Nephron progenitor cell (in vitro differentiated cells): ENCODE measurements around the gene TYW1.
"Not testable (repeated sequence)": the region's sequence is repeated elsewhere in the genome, so short reads cannot be mapped to it uniquely, and the experiment has no call there.

ENCODE experiments used
- DNase-seq: peaks from one replicate; pipeline ENCODE4 v3.0.0; 2021
- H3K27ac Mint-ChIP-seq: 2 replicates; pipeline ENCODE4 v1.8.0; 2021; ENCODE audit warnings: mild to moderate bottlenecking, moderate library complexity, mixed read lengths
- H3K27me3 Mint-ChIP-seq: 2 replicates; pipeline ENCODE4 v1.8.0; 2021; ENCODE audit warnings: mild to moderate bottlenecking, low read depth, mixed read lengths; ENCODE audit not compliant: poor library complexity
- H3K36me3 Mint-ChIP-seq: 2 replicates; pipeline ENCODE4 v1.8.0; 2021; ENCODE audit warnings: low read depth, mixed read lengths
- H3K4me1 Mint-ChIP-seq: 2 replicates; pipeline ENCODE4 v1.8.0; 2021; ENCODE audit warnings: mixed read lengths
- H3K4me3 Mint-ChIP-seq: 2 replicates; pipeline ENCODE4 v1.8.0; 2021; ENCODE audit warnings: mild to moderate bottlenecking, moderate library complexity, mixed read lengths
- H3K9me3 Mint-ChIP-seq: 2 replicates; pipeline ENCODE4 v1.8.0; 2021; ENCODE audit warnings: mild to moderate bottlenecking, moderate library complexity, mixed read lengths
- TF ChIP-seq, protein P1 (sequence below): fragments of 200-600 bp; sonication (generic); IDR thresholded peaks from 2 replicates; pipeline ENCODE4 v1.5.0; 2021; ENCODE audit warnings: antibody characterized with exemption

TYW1 gene

DNA sequence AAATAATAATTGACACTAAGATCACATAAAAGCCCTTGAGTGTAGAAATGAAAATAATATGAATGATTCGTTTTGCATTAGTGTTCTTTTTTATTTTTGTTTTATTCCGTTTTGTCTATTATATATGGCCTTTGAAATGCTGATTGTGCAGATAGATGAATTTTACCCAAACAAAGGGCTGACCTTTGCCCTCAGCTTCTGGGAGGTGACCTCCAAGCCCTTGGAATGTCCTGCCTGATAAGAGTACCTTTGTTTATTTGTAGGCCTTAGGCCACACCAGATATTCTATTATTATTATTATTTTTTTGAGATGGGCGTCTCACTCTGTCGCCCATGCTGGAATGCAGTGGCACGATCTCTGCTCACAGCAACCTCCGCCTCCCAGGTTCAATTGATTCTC lies 230.3 kb downstream of the TYW1 start:
- H3K4me3 Mint-ChIP-seq, H3K4me1 Mint-ChIP-seq, DNase-seq, H3K27me3 Mint-ChIP-seq: not testable (repeated sequence)
- peak overlapping the region; percentile 59 for H3K27ac Mint-ChIP-seq
- peaks cover 70% of the 10 kb centered on the region for H3K36me3 Mint-ChIP-seq
- peaks cover 49% of the 10 kb centered on the region for H3K9me3 Mint-ChIP-seq

DNA sequence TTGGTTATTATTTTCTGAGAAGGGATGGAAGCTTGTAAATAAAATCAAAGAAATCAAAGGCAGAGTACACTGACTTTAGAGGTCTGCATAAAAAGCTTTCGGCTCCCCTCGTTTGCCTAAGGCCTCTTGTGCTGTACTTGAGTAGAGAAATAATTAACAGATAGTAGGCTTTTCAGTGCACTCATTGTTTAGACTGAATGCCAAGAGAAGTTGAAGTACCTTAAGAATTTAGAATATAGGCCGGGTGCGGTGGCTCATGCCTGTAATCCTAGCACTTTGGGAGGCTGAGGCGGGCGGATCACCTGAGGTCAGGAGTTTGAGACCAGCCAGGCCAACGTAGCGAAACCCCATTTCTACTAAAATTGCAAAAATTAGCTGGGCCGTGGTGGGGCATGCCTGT lies 232.4 kb downstream of the TYW1 start:
- H3K4me3 Mint-ChIP-seq, H3K4me1 Mint-ChIP-seq, H3K27ac Mint-ChIP-seq, H3K27me3 Mint-ChIP-seq, DNase-seq: not testable (repeated sequence)
- Mint-ChIP-seq H3K9me3 (peaks cover 36% of the 10 kb centered on the region), H3K36me3 (peaks cover 55% of the 10 kb centered on the region)

DNA sequence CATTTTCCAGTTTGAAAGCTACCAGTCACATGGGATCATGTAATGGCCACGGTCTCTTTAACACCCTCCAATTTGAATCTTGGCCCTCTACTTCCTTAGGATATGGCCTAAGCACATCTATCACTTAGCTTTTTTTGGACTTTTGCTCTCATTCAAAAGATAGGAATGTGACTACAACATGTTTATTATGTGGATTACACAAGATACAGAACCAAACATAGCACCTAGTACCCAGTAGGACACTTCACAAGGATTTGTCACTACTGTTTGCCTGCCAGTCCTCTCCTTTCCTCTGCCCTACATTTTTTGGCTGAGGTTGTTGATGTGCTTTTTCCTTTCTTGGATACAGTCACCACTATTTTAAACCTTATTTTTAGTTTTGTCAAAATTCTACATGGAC lies 233.4 kb downstream of the TYW1 start:
- H3K27ac Mint-ChIP-seq, H3K27me3 Mint-ChIP-seq, DNase-seq, H3K4me3 Mint-ChIP-seq: not testable (repeated sequence)
- Mint-ChIP-seq H3K9me3 (peaks cover 29% of the 10 kb centered on the region), H3K4me1 (peaks cover 14% of the 10 kb centered on the region), H3K36me3 (peaks cover 54% of the 10 kb centered on the region)

DNA sequence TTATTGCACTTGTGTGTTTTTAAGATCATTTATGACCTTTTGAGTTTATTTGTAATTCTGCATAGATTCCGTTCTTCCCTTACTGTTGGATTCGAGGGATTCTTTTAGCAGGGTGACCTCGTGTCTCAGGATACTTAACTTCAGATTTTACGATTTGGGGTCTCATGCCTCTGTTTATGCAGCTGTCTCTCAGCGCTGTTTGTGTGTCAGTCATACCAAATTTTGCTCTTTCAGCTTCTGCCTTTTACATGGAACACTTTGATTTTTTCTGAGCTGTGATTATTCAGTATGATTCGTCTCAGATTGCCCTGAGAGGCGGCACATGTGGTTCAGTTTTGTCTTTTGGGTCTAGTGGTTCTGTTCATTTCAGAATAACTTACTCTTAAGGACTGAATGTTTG lies 236.9 kb downstream of the TYW1 start:
- H3K4me1 Mint-ChIP-seq: peaks cover 19% of the 10 kb centered on the region
- DNase-seq, H3K27ac Mint-ChIP-seq, H3K27me3 Mint-ChIP-seq, H3K4me3 Mint-ChIP-seq: not testable (repeated sequence)
- H3K36me3 Mint-ChIP-seq: peaks cover 42% of the 10 kb centered on the region
- H3K9me3 Mint-ChIP-seq: peaks cover 12% of the 10 kb centered on the region

DNA sequence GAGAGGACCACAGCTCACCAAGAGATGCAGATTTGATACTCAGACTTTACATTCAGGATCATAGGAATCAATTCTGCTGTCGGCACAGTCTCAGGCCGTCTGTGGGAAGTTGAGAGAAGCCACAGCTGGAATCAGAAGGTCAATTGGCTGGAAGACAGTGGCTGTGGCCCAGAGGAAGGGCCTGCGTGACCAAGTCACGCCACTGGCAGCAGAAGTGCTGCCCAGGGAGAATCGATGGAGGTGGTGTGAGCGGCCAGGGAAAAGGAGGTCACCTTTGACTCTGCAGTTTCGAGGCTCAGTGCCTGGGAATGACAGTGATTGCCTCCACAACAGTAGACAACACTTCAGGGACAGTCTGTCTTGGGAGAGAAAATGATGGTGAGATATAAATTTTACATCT lies 239.6 kb downstream of the TYW1 start:
- not testable (repeated sequence) for H3K9me3 Mint-ChIP-seq, H3K27me3 Mint-ChIP-seq, H3K4me3 Mint-ChIP-seq, DNase-seq
- peaks cover 24% of the 10 kb centered on the region for H3K36me3 Mint-ChIP-seq
- H3K27ac Mint-ChIP-seq: peak overlapping the region; percentile 88
- peaks cover 26% of the 10 kb centered on the region for H3K4me1 Mint-ChIP-seq

DNA sequence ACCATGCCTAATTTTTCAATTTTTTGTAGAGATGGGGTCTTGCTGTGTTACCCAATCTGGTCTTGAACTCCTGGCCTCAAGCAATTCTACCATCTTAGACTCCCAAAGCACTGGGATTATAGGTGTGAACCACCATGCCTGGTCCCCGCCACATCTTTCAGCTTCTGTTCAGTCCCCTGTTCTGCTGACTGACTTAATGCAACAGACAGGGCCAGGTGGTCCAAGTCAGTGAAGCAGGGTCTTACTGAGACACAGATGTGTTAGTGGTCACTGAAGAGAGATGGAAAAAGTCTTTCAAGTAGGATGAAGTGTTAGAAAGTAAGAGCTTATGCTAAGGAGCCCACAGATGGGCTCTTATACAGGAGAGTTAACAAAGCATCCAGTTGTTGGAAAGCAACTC lies 246.2 kb downstream of the TYW1 start:
- peaks cover 17% of the 10 kb centered on the region for H3K36me3 Mint-ChIP-seq
- not testable (repeated sequence) for H3K4me3 Mint-ChIP-seq, H3K9me3 Mint-ChIP-seq, DNase-seq, H3K27me3 Mint-ChIP-seq
- H3K27ac Mint-ChIP-seq: peak overlapping the region; percentile 68
- H3K4me1 Mint-ChIP-seq: peaks cover 10% of the 10 kb centered on the region

DNA sequence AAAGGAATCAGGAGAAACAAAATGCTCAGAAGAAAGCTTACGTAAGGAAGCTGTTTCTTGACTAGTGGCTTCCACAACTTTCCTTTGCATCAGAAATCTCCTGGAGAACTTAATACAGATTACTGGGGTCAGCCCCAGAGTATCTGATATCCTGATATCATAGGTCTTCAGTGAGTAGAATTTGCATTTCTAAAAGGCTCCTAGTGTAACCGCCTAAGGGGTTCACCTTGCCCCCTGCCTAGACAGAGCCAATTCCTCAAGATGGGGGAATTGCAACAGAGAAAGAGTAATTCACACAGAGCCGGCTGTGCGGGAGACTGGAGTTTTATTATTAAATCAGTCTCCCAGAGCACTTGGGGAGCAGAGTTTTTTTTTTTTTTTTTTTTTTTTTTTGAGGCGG lies 251.7 kb downstream of the TYW1 start:
- H3K27ac Mint-ChIP-seq, H3K4me3 Mint-ChIP-seq, DNase-seq, H3K27me3 Mint-ChIP-seq, H3K4me1 Mint-ChIP-seq: not testable (repeated sequence)
- Mint-ChIP-seq H3K36me3 (peaks cover 34% of the 10 kb centered on the region), H3K9me3 (peaks cover 31% of the 10 kb centered on the region)

DNA sequence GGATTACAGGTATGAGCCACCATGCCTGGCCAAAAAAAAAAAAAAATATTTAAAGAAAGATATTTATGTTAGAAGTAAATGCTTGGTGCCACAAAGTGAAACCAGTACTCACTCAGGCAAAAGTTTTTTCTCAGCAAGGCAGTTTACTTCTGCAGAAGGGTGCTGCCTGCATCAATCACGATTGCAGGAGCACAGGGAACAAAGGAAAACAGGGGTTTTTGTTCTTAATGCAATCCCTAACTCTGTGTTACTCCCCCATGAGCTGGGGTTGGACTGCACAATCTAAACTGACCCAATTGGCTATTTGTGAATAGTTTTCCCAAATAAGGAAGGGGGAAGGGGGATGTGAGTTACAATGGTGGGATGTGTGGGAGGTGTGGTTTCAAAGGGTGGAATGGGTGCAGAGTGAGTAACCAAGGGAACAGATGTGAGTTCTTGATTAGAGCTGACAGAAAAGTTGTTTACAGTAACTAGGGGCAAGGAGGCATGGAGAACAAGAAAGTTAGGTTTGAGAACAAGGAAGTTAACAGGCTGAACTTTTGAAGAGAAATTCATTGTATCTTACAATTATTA lies 255.4 kb downstream of the TYW1 start:
- peak overlapping the region; percentile 96 for H3K27ac Mint-ChIP-seq
- DNase-seq: no peak
- peaks cover 32% of the 10 kb centered on the region for H3K9me3 Mint-ChIP-seq
- peak overlapping the region; percentile 39 for H3K4me3 Mint-ChIP-seq
- H3K36me3 Mint-ChIP-seq: peaks cover 47% of the 10 kb centered on the region
- H3K4me1 Mint-ChIP-seq: peaks cover 9% of the 10 kb centered on the region
- no peaks in the 10 kb centered on the region for H3K27me3 Mint-ChIP-seq
- TF ChIP-seq, protein P1, sequence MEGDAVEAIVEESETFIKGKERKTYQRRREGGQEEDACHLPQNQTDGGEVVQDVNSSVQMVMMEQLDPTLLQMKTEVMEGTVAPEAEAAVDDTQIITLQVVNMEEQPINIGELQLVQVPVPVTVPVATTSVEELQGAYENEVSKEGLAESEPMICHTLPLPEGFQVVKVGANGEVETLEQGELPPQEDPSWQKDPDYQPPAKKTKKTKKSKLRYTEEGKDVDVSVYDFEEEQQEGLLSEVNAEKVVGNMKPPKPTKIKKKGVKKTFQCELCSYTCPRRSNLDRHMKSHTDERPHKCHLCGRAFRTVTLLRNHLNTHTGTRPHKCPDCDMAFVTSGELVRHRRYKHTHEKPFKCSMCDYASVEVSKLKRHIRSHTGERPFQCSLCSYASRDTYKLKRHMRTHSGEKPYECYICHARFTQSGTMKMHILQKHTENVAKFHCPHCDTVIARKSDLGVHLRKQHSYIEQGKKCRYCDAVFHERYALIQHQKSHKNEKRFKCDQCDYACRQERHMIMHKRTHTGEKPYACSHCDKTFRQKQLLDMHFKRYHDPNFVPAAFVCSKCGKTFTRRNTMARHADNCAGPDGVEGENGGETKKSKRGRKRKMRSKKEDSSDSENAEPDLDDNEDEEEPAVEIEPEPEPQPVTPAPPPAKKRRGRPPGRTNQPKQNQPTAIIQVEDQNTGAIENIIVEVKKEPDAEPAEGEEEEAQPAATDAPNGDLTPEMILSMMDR: no peak

DNA sequence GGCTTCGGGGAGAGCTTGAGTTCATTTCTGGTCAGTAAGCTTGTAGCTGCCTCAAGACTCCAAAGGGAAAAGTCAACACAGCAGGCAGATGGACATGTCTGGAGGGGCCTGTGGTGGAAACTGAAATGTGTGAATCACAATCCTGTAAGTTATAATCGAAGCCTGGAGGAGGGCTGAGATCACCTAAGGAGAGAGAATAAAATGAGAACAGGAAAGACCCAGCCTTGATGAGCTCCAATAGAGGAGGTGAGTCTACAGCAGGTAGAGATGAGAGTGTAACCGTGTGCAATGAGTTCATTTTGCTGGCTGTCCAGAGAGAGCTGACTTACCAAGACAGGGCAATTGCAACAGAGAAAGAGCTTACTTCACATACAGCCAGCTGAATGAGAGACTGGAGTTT lies 258.4 kb downstream of the TYW1 start:
- not testable (repeated sequence) for H3K27ac Mint-ChIP-seq, H3K27me3 Mint-ChIP-seq, H3K4me3 Mint-ChIP-seq, DNase-seq
- Mint-ChIP-seq H3K9me3 (peaks cover 22% of the 10 kb centered on the region), H3K36me3 (peaks cover 39% of the 10 kb centered on the region), H3K4me1 (peaks cover 18% of the 10 kb centered on the region)

DNA sequence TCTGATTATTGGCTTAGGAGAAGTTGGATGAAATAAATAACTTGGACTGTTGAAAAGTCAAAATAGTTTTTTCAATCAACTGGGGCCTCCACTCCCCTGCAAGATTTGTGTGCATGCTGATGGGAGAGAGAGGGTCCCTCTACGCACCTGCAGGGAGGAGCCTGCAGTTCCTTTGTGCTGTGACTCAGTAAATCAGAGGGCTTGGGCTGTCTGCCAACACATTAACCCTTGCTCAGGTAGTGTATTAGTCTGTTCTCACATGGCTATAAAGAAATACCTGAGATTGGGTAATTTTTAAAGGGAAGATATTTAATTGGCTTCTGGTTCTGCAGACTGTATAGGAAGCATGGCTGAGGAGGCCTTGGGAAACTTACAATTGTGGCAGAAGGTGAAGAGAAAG lies 261.1 kb downstream of the TYW1 start:
- peaks cover 21% of the 10 kb centered on the region for H3K9me3 Mint-ChIP-seq
- not testable (repeated sequence) for H3K27me3 Mint-ChIP-seq, H3K27ac Mint-ChIP-seq, H3K4me1 Mint-ChIP-seq, DNase-seq, H3K4me3 Mint-ChIP-seq
- H3K36me3 Mint-ChIP-seq: peaks cover 42% of the 10 kb centered on the region

DNA sequence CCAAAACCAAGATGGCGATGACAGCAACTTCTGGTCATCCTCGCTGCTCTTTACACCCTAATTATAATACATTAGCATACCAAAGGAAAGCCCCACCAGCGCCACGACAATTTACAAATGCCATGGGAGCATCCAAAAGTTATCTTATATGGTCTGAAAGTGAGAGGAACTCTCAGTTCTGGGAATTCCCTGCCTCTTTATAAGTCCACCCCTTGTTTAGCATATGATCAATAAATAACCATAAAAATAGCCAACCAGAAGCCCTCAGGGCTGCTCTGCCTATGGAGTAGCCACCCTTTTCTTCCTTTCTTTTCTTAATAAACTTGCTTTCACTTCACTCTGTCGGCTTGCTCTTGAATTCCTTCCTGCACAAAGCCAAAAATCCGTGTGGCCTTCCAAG lies 262.7 kb downstream of the TYW1 start:
- peaks cover 45% of the 10 kb centered on the region for H3K36me3 Mint-ChIP-seq

DNA sequence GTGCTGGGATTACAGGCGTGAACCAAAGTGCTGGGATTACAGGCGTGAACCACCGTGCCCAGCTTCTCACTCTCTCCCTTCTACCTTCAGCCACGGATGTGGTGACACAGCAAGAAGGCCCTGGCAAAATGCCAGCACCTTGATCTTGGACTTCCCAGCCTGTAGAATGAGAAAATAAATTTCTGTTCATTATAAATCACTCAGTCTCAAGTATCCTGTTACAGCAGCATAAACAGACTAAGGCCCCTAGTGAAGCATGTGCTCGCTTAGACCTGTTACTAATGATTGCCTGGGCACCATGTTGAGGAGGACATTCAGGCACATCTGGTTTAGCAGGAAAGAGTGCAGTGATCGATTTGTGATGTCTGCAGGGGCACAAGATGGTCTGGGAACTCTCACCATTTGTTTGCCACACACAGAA lies 263.5 kb downstream of the TYW1 start:
- peaks cover 12% of the 10 kb centered on the region for H3K9me3 Mint-ChIP-seq
- H3K36me3 Mint-ChIP-seq: peaks cover 48% of the 10 kb centered on the region
- not testable (repeated sequence) for DNase-seq, H3K27ac Mint-ChIP-seq, H3K4me1 Mint-ChIP-seq, H3K27me3 Mint-ChIP-seq, H3K4me3 Mint-ChIP-seq

More for the DNA sequence above, 262.7 kb downstream of the TYW1 start:
- peaks cover 15% of the 10 kb centered on the region for H3K9me3 Mint-ChIP-seq
- H3K27me3 Mint-ChIP-seq, DNase-seq, H3K4me3 Mint-ChIP-seq, H3K27ac Mint-ChIP-seq, H3K4me1 Mint-ChIP-seq: not testable (repeated sequence)

DNA sequence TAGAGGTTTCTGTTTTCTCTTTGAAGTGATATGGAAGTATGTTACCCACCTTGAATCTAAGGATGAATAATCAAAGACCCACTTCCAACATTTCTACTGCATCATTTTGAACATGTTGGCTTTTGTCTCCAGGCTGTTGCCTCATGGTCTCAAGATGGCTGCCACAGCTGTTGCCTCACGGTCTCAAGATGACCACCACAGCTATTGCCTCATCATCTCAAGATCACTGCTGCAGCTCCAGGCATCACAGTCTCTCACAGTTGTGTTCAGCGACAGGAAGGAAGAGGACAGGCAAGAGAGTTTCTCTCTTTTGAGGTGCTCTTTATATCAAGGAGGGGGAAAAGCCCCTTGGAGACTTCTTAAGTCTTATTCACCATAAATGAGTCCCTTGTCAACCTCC lies 267.4 kb downstream of the TYW1 start:
- not testable (repeated sequence) for H3K4me1 Mint-ChIP-seq, DNase-seq, H3K27ac Mint-ChIP-seq, H3K4me3 Mint-ChIP-seq, H3K27me3 Mint-ChIP-seq
- H3K36me3 Mint-ChIP-seq: peaks cover 39% of the 10 kb centered on the region
- H3K9me3 Mint-ChIP-seq: peaks cover 10% of the 10 kb centered on the region

DNA sequence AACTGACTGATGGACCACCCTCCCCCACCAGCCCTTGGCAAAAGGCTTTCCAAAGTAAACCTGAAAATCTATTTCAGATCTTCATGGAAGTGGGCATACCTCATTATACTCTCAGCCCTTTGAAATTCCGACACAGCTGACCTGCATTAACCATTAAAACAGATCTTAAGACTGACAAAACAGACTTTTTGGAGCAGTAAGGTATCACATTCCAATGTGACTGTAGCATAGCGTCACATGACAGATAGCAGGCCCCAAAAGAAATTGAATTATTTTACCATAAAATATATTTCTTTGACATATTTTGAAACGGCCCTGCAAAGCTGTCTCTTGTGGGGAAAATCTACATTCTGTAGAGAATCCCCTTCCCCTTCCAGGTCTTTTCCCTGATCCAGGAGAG lies 269.4 kb downstream of the TYW1 start:
- not testable (repeated sequence) for DNase-seq, H3K27ac Mint-ChIP-seq, H3K4me1 Mint-ChIP-seq, H3K4me3 Mint-ChIP-seq, H3K9me3 Mint-ChIP-seq
- Mint-ChIP-seq H3K36me3 (peaks cover 28% of the 10 kb centered on the region), H3K27me3 (peaks cover 12% of the 10 kb centered on the region)
